ENCODE results near the gene TGFBRAP1.

GRCh38 chr2:105361102-105361889 lies 31.8 kb upstream of the TGFBRAP1 start:
- TF ChIP-seq POLR2A (IDR thresholded peaks at IDR 0.05; ENCODE audit: low read length) (no peak), GATA1 (IDR thresholded peaks at IDR 0.05; ENCODE audit: low read depth, low read length) (no peak)

All from erythroblast (primary cell).